Midbrain (tissue), 1 donor: Measurements from ENCODE around the gene METAP1D.
"Not testable (repeated sequence)": the region's sequence is repeated elsewhere in the genome, so short reads cannot be mapped to it uniquely, and the experiment has no call there.

Experiments used
- DNase-seq: peaks from one replicate; lab custom pipeline; 2025; lab: John Stamatoyannopoulos, UW

METAP1D gene

DNA sequence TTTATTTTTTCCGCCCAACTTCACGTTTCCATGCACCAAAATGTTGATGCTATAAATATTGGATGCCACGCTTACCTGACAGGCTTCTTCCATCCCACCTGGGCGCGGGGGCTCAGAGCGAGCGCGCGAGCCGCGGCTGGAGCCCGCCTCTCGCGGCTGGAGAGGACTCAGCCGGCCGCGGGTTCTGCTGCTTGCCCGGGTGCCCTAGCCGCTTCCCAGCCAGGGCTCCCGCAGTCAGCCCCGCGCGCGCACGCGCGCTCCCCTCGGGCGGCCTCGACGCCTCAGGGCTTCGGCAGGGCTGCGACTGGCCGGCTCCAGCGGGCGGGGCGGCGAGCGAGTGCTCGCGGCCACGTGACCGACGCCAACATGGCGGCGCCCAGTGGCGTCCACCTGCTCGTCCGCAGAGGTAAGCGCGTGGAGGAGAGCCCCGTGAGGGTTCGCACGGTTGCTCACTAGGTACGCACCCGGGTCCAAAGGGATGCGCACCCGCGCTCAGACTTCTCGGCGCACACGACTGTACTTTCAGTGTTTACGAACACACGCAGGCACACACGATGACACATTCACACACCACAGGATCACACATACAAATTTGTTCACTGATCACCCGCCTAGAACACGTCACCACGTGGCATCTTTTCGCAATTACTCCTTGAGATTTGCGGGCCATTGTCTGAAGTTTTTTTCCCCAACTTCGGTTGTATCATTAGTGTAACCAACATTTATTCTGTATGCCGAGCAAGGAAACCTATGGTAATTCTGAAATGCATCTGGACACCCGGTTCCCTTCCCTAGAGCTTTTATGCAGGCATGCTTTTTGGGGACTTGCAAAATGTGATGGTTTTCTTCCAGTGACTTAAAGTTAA lies at the start of gene METAP1D:
Gene METAP1D (plus strand): TSS at position 350 of the 866 bp plus-strand sequence. CDS start 17 bp downstream, at position 367.
- peak; percentile 94 for DNase-seq

DNA sequence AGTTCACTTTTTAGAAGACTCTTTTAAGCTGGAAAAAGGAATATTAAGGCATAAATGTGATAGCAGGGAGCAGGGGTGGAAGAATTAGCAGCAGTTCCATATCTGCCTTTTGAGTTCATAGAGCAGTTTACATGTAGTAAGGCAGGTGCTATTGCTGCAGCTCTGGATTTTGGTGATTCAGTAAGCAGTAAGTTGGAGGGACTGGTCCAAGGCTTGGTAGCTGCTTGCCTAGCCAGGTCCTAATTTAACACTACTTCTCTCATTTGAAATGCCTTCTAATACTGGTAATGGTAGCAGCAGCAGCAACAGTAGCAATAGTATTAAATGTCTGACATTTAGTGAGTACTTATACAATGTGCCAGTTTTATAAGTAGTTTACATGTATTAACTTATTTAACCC lies 47.5 kb upstream of the METAP1D start:
- DNase-seq: no peak

DNA sequence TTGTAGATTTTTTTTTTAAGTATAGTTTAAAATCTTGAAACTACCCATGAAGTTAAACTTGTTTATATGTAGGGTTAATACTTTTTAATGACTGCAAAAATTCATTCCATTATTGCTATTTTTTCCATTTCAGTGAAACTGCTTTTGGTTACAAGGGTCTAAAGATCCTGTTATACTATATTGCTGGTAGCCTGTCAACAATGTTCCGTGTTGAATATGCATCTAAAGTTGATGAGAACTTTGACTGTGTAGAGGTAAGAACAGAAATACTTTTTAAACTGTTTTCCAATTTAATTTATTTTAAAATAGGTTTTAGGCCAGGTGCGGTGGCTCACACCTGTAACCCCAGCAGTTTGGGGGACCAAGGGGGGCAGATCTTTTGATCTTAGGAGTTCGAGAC lies 47.0 kb upstream of the METAP1D start:
- DNase-seq: no peak

DNA sequence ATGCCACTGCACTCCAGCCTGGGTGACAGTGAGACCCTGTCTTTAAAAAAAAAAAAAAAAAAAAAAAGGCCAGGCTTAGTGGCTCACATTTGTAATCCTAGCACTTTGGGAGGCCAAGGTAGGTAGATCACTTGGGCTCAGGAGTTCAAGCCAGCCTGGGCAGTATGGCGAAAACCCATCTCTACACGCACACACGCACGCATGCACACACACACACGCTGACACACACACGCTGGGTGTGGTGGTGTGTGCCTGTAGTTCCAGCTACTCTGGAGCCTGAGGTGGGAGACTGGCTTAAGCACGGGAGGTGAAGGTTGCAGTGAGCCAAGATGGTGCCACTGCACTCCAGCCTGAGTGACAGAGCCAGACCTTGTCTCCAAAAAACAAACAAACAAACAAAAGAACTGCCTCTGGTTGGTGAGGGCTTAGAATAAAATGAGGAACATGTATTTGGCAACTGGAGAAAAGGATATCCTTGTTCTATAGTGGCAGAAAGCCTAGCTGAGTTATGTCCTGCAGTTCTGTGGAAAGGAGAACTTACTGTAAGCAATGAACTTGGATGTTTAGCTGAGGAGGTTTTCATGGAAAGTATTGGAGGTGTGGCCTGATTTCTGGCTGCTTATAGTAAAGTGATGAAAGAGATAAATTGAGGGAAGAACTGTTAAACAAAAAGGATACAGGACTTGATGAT lies 43.5 kb upstream of the METAP1D start:
- DNase-seq: no peak

DNA sequence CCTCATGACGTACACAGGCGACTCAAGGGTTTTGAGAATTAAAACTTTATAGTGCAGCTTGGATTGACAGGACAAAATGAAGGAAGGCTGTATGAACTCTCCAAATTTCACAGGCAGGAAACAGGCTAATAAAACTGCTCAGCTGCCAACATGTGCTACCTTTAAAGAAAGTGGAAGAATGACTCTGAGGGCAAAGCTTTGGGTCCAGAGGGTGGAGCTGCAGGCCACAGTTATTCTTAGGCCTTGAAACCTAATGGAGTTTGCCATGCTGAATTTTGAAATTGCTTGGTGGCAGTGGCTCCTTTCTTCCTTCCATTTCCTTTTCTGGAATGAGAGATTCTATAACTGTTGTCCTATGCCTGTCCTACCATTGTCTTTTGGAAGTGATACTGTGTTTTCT lies 42.7 kb upstream of the METAP1D start:
- DNase-seq: no peak

DNA sequence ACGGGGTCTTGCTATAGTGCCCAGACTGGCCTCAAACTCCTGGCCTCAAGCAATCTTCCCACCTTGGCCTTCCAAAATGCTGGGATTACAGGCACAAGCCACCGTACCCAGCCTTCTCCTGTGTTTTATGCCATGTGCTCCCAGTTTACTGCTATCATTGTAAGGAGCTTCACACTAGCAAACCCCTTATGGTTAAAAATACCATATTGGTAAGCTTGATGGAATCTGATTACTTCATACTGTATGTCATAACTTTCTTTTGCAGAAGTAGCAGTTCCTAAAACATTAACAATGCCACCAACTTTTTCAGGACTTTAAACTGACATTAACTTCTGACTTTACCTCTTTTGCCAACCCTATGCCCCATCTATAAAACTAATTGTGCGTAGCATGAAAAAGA lies 41.3 kb upstream of the METAP1D start:
- no peak for DNase-seq

DNA sequence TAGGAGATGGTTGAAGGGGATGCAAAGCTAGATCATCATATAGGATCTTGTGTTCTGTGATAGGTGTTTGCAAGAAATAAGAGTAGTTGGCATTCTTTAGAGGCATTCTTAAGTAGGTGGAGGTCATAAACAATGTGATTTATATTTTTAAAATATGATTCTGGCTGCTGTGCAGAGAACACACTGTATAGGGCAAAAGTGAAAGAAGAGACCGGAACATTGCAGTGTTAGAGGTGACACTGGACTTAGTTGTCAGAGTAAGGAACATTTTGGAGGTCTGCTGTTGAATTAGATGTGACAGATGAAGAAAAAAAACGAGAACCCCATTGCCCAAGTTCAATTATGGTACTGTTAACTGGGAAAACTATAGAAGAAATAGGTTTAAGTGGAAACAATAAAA lies 39.8 kb upstream of the METAP1D start:
- no peak for DNase-seq

DNA sequence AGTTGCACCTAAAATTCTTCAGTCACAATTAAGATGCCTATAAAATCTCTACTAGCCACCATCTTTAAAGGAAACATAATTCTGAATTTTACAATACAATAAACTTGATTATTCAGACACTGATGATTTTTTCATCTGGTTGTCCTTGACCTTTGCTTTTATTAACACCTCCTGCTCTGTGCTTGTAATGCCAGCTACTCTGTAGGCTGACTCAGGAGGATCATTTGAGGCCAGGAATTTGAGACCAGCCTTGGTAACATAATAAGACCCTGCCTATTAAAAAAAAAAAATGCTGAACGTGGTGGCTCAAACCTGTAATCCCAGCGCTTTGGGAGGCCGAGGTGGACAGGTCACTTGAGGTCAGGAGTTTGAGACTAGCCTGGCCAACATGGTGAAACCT lies 39.2 kb upstream of the METAP1D start:
- DNase-seq: no peak

DNA sequence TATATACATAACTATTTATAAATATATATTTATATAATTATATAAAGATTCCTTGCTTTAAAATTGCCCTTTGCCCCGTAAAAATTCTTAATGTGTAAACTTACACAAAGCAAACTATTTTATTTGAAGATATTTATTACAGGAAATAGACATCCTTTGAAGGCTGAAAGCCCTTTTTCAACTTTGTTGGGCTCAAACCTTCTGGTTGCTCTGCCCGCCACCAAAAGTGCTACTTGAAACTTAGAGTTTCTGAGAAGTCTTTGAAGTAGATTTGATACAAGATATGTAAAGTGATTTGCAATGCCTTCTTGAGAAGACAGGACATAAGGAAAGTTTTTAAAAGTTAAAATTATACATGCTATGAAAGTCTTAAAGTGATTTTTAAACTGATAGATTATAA lies 36.6 kb upstream of the METAP1D start:
- no peak for DNase-seq

DNA sequence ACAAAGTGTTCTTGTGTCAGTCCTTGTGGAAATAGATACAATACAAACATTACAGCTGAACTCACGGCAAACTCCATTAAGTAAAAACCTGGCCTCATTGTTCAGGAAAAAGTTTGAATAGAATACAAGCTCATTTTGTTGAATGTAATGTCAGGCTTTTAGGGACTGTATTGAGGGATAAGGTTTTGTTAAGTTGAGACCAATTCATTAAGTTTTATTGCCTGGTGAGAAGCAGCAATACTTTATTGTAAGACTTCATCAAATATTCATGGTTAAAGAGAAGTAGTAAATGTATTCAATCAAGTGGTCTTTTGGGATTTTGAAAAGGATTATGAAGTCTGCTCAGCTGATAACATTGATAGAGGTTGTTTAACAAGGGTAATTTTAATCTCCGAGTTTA lies 35.4 kb upstream of the METAP1D start:
- DNase-seq: no peak

DNA sequence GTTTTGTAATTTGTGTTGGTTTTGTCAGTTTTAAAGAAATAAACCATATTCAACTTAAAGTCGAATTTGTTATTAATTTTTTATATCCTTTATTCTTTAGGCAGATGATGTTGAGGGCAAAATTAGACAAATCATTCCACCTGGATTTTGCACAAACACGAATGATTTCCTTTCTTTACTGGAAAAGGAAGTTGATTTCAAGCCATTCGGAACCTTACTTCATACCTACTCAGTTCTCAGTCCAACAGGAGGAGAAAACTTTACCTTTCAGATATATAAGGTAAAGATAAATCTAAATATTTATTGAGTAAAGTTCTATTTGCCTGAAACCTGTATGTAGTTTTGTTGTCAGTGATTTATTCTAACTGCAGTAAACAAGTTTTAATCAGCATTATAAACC lies 34.5 kb upstream of the METAP1D start:
- DNase-seq: no peak

DNA sequence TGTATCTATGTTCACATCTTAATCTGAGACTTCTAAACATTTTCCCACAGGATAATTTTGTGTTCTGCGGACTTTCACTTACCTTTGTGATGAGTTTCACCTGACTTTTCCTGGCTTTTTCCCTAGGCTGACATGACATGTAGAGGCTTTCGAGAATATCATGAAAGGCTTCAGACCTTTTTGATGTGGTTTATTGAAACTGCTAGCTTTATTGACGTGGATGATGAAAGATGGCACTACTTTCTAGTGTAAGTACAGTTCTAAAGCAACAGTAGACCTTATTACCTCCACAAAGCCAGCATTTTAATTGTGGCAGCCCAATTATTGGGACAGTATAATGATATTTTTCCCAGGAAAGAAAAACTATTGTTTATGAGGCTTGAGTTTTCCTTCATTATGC lies 34.1 kb upstream of the METAP1D start:
- no peak for DNase-seq

DNA sequence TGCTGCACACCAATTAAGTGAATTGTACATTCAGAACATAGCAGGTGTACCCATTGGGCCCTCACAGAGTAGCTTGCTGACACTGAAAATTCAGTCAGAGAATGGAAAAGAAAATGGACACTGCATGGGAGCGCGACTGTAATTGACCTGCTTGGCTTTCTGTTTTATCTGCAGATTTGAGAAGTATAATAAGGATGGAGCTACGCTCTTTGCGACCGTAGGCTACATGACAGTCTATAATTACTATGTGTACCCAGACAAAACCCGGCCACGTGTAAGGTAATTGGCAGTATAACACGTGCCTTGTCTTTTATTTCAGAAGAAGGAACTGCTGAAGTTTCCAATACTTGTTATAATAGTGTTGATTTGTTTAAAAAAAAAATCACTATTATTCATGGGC lies 33.5 kb upstream of the METAP1D start:
- DNase-seq: no peak

DNA sequence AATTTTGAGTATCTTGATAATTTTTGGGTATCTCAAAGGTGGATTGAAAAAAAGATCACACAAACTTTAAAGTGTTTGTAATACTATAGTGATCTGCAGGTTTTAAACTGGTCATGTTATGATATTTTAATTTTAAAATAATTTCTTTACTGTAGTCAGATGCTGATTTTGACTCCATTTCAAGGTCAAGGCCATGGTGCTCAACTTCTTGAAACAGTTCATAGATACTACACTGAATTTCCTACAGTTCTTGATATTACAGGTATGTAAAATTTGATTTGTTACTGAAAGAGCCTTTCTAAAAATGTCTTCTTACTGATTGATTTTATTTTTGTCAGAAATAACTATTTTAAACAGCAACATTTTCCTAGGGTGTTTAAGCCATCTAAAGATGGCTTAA lies 33.1 kb upstream of the METAP1D start:
- DNase-seq: no peak

DNA sequence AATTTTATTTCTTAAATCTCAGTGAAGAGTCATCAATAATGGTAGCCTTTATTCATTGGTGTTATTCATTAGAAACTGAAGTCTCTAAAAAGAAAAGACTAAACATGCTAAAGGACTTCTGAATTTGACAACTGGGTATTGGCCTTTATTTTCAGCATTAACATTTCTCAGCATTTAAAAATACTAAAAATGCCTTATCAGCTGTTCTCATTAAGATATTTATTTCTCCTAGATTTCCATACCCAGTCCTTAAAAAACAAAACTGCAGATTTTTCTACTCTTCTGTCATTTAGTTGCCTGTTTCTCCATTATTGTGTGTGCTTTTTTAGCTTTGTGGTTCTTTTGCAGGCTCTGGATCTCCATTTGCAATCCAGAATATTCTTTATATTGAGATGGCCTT lies 31.2 kb upstream of the METAP1D start:
- no peak for DNase-seq

DNA sequence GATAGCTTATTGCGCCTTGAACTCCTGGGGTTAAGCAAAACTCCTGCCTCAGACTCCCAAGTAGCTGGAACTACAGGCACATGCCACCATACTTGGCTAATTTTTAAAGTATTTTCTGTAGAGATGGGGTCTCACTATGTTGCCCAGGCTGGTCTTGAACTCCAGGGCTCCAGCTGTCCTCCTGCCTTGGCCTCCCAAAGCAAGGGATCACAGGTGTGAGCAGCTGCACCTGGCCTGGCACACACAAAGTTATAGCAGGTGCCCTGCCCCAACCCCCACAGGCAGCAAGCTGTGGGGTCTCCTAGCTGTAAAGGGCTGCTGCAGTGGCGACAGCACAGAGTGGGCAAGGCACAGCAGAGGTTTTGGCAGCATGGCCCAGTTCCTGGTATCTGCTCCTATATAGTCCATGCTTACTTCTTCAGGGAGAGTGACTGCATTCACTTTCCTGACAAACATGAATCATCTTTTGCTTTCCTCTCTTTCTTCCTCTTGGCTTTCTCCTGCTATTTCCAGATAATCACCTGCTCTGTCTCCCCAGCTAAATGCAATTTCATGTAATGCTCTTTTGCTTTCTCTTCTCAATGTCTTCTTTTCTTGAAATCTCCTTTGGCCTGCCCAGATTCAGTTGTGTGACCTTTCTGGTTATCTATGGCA lies 27.3 kb upstream of the METAP1D start:
- no peak for DNase-seq

DNA sequence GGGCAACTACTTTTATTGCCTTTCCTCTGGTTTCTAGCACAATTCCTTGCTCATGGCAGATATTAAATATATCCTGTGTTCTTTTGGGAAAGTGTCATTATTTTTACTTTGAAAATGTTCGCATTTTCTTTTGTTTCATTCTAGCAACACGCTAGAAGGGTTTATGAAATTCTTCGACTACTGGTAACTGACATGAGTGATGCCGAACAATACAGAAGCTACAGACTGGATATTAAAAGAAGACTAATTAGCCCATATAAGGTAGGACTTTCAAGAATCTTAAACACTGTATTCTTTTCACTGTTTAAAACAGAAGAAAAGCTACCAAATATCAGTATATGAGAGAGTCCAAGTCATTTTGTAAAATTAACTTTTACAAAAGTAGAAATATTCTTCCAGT lies 20.6 kb upstream of the METAP1D start:
- DNase-seq: no peak

DNA sequence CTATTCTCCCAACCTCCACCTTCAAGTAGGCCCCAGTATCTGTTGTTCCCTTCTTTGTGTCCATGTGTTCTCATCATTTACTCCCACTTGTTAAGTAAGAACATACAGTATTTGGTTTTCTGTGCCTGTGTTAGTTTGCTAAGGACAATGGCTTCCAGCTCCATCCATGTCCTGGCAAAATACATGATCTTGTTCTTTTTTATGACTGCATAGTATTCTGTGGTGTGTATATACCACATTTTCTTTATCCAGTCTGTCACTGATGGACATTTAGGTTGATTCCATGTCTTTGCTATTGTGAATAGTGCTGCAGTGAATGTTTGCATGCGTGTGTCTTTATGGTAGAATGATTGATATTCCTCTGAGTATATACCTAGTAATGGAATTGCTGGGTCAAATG lies 15.8 kb upstream of the METAP1D start:
- DNase-seq: not testable (repeated sequence)

DNA sequence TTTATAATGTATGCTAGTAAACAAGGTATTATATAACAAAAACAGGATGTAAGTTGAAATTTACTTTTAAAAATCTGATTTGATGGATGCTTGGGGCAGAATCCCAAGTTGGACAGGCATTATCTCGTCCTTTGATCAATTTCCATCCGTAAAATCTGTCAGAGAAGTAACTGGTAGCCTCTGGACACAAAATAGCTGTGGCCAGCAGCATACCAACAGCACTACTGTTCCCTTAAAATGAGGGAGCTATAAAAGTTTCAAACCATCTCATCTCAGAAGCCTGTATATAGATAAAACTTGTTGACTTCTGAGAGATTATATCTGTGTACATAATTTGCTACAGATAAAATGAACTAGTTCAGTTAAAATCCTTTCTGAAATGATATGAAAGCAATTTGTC lies 14.7 kb upstream of the METAP1D start:
- no peak for DNase-seq

DNA sequence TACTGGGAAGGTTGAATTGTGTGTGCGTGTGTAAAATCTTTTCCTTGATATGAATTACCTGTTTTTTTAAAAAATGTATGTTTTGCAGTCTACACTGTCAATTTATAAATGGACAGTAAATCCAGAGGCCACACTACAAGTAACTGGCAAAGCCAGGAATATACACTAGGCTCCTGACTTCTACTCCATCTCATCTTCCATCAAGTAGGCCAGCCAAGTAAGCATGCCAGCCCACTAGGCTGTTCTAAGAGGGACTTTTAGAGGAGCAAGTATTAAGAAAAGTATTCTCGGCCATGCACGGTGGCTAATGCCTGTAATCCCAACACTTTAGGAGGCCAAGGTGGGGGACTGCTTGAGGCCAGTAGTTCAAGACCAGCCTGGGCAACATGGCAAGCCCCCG lies 13.0 kb upstream of the METAP1D start:
- DNase-seq: no peak

DNA sequence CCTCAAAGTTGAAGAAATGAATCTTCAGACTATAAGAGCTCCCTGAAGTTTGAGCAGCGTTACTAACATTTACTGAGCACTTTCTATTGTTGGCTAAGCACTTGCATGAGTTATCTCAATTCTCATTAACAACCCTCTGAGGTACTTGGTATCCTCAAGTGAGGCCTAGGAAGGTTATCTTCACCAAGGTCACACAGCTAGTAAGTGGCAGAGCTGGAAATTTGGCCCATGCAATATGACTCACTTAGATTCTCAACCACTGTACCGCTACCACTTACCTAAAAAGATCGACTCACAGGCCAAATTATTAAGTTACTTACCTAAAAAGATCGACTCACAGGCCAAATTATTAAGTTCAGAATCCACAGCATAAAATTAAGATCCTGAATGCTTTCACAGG lies 8.7 kb upstream of the METAP1D start:
- DNase-seq: no peak

DNA sequence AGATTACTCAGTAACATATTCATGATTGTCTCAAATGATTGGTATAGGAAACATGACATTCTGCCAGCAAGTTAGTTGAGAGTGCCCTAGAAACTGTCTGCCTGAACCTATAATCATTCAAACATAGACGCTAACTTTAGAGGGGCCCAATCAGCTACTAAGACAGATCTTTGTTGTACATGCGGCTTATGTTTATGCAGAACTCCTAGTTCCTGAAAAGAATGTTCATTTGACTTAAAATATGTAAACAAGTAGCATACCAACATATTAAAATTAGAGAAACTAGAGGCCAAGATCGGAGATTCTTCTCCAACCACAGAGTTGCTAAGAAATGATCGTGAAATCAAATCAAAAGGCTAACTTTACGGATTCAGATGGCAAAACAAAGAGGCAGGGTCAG lies 4.2 kb upstream of the METAP1D start:
- DNase-seq: no peak

DNA sequence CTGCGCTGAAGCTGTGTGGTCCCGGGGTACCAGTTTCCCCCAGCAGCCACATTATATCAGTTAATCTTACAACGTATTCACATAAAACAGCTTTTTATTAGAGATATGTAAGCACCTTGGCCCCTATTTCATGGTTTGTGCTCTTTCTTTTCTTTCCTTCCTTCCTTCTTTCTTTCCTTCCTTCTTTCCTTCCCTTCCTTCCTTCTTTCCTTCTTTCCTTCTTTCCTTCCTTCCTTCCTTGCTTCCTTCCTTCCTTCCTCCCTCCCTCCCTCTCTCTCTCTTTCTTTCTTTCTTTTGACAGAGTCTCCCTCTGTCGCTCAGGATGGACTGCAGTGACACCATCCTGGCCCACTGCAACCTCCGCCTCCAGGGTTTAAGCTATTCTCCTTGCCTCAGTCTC lies 3.7 kb upstream of the METAP1D start:
- DNase-seq: no peak
